GM12891 (cell line): Measurements from ENCODE around the gene BAIAP3.
"Not testable (repeated sequence)": the region's sequence is repeated elsewhere in the genome, so short reads cannot be mapped to it uniquely, and the experiment has no call there.

ENCODE experiments used
- DNase-seq: peaks from one replicate; pipeline ENCODE4 v3.0.0; 2011; ENCODE audit warnings: low spot score; ENCODE audit not compliant: insufficient read length
- FAIRE-seq: peaks from 2 replicates; lab custom pipeline; 2011; peaks lifted over from hg19 to GRCh38; lab: Jason Lieb, UNC
- PAX5 ChIP-seq: IDR thresholded peaks from 2 replicates; pipeline ENCODE4 v1.6.1; 2011; ENCODE audit warnings: low read length, moderate library complexity, mild to moderate bottlenecking; ENCODE audit not compliant: insufficient read depth, severe bottlenecking
- POLR2A ChIP-seq: IDR thresholded peaks from 2 replicates; pipeline ENCODE4 v1.6.1; 2011; ENCODE audit warnings: low read depth, low read length, control low read depth
- POLR2AphosphoS5 ChIP-seq: IDR thresholded peaks from 2 replicates; pipeline ENCODE4 v1.6.1; 2011; ENCODE audit warnings: low read depth, low read length, control low read depth
- POU2F2 ChIP-seq: IDR thresholded peaks from 2 replicates; pipeline ENCODE4 v1.6.1; 2011; ENCODE audit warnings: low read depth, mild to moderate bottlenecking, control low read depth, low read length, moderate library complexity
- SPI1 ChIP-seq: IDR thresholded peaks from 2 replicates; pipeline ENCODE4 v1.6.1; 2011; ENCODE audit warnings: low read depth, low read length, control low read depth
- TAF1 ChIP-seq: IDR thresholded peaks from 2 replicates; pipeline ENCODE4 v1.6.1; 2011; ENCODE audit warnings: low read depth, low read length, control low read depth

BAIAP3 gene

GRCh38 chr16:1290860-1291575, 42.4 kb upstream of the BAIAP3 start:
- no peak for DNase-seq
- no peak for TF ChIP-seq SPI1
- no peak for TF ChIP-seq TAF1
- TF ChIP-seq POLR2A, result no peak
- TF ChIP-seq PAX5, result no peak
- no peak for TF ChIP-seq POLR2AphosphoS5
- TF ChIP-seq POU2F2, result no peak
- FAIRE-seq, result no peak

- no peak for DNase-seq
- no peak for FAIRE-seq
- TF ChIP-seq TAF1, result no peak
- TF ChIP-seq POU2F2, result no peak
- TF ChIP-seq POLR2A, result no peak
- TF ChIP-seq PAX5, result no peak
- no peak for TF ChIP-seq SPI1
- TF ChIP-seq POLR2AphosphoS5, result no peak
These were observed 41.9 kb upstream of the BAIAP3 start for GRCh38 chr16:1291576-1291974.

GRCh38 chr16:1292208-1292607, 41.2 kb upstream of the BAIAP3 start:
- FAIRE-seq, DNase-seq: not testable (repeated sequence)

- FAIRE-seq, result not testable (repeated sequence)
These were observed 40.6 kb upstream of the BAIAP3 start for GRCh38 chr16:1292808-1293207.

GRCh38 chr16:1293921-1294656, 39.4 kb upstream of the BAIAP3 start:
- FAIRE-seq, result no peak
- TF ChIP-seq SPI1 (no peak), POLR2A (no peak), TAF1 (no peak), POU2F2 (no peak), POLR2AphosphoS5 (no peak)
- no peak for DNase-seq

More at GRCh38 chr16:1292808-1293207, 40.6 kb upstream of the BAIAP3 start:
- not testable (repeated sequence) for DNase-seq

GRCh38 chr16:1295465-1295864, 38.0 kb upstream of the BAIAP3 start:
- DNase-seq (no peak), FAIRE-seq (no peak)
- TF ChIP-seq POLR2AphosphoS5 (no peak), POLR2A (no peak), POU2F2 (no peak), SPI1 (no peak), PAX5 (no peak), TAF1 (no peak)

- not testable (repeated sequence) for DNase-seq, FAIRE-seq
These were observed 36.8 kb upstream of the BAIAP3 start for GRCh38 chr16:1296688-1297017.

GRCh38 chr16:1297018-1297696, 36.3 kb upstream of the BAIAP3 start:
- no peak for DNase-seq
- FAIRE-seq, result peak; percentile 69
- TF ChIP-seq POU2F2, result no peak
- no peak for TF ChIP-seq SPI1
- no peak for TF ChIP-seq PAX5
- TF ChIP-seq POLR2A, result no peak

GRCh38 chr16:1298406-1298805, 35.0 kb upstream of the BAIAP3 start:
- DNase-seq (no peak), FAIRE-seq (no peak)
- TF ChIP-seq SPI1 (no peak), POU2F2 (no peak), PAX5 (no peak), POLR2AphosphoS5 (no peak)

GRCh38 chr16:1299012-1299867, 34.2 kb upstream of the BAIAP3 start:
- no peak for TF ChIP-seq TAF1
- TF ChIP-seq POLR2AphosphoS5, result no peak
- no peak for TF ChIP-seq PAX5
- no peak for TF ChIP-seq POLR2A
- no peak for TF ChIP-seq POU2F2
- no peak for TF ChIP-seq SPI1
- DNase-seq (no peak), FAIRE-seq (no peak)
